Smooth muscle cell (in vitro differentiated cells): Measurements from ENCODE around the gene MEX3D. TPM values are rescaled to one million over a fixed set of nuclear protein-coding genes. Genes with fewer than 3 reads are reported as not detected.
A peak's percentile ranks its signal among the peaks of the same experiment; 100 is the strongest.

Source experiments
- DNase-seq: peaks from one replicate; lab custom pipeline; 2025; ENCODE audit not compliant: unreplicated experiment; lab: John Stamatoyannopoulos, UW
- H2AFZ ChIP-seq: fragments of 200-600 bp; sonication (generic); 2 replicates; pipeline ENCODE4 v1.6.0; 2016; ENCODE audit warnings: antibody characterized with exemption, low read depth, mild to moderate bottlenecking
- H3F3A ChIP-seq: fragments of 200-600 bp; sonication (generic); 2 replicates; pipeline ENCODE4 v1.6.0; 2017; ENCODE audit warnings: antibody characterized with exemption, low read depth
- H3K27ac ChIP-seq: fragments of 200-600 bp; sonication (generic); 2 replicates; pipeline ENCODE4 v1.5.1; 2016; ENCODE audit warnings: low read depth, mild to moderate bottlenecking
- H3K27me3 ChIP-seq: fragments of 200-600 bp; sonication (generic); 2 replicates; pipeline ENCODE4 v1.6.1; 2016; ENCODE audit warnings: low read depth, mild to moderate bottlenecking
- H3K36me3 ChIP-seq: fragments of 200-600 bp; sonication (generic); 2 replicates; pipeline ENCODE4 v1.5.1; 2016; ENCODE audit warnings: low read depth
- H3K4me1 ChIP-seq: fragments of 200-600 bp; sonication (generic); 2 replicates; pipeline ENCODE4 v1.5.1; 2016; ENCODE audit warnings: low read depth
- H3K4me2 ChIP-seq: fragments of 200-600 bp; sonication (generic); 2 replicates; pipeline ENCODE4 v1.6.0; 2016; ENCODE audit warnings: mild to moderate bottlenecking
- H3K4me3 ChIP-seq: fragments of 200-600 bp; sonication (generic); 2 replicates; pipeline ENCODE4 v1.5.1; 2016; ENCODE audit warnings: mild to moderate bottlenecking
- H3K79me2 ChIP-seq: fragments of 200-600 bp; sonication (generic); 2 replicates; pipeline ENCODE4 v1.6.0; 2016; ENCODE audit warnings: low read depth, mild to moderate bottlenecking
- H3K9ac ChIP-seq: fragments of 200-600 bp; sonication (generic); 2 replicates; pipeline ENCODE4 v1.6.0; 2016; ENCODE audit warnings: low read depth
- H3K9me3 ChIP-seq: fragments of 200-600 bp; sonication (generic); replicated peaks from 2 replicates; pipeline ENCODE4 v1.5.1; 2016; ENCODE audit warnings: low read depth
- H4K20me1 ChIP-seq: fragments of 200-600 bp; sonication (generic); 2 replicates; pipeline ENCODE4 v1.6.0; 2016; ENCODE audit warnings: low read depth
- CTCF ChIP-seq: fragments of 200-600 bp; sonication (generic); IDR thresholded peaks from 2 replicates; pipeline ENCODE4 v1.5.1; 2017; ENCODE audit warnings: borderline replicate concordance, mild to moderate bottlenecking, antibody characterized with exemption; ENCODE audit not compliant: insufficient read depth, poor library complexity, severe bottlenecking
- WGBS: methylation state at CpG from one replicate; pipeline ENCODE4 v1.1.7; 2016; ENCODE audit warnings: low lambda C conversion rate; 5-methylcytosine and 5-hydroxymethylcytosine counted together
- polyA plus RNA-seq: library from polyadenylated mRNA; unstranded; fragments of >200 nt; fragmentation: Nextera tagmentation; extraction: Ambion mirVana; gene quantifications from 2 replicates; pipeline ENCODE4 v1.2.1, GENCODE V29; 2016
- total RNA-seq: library from RNA; depleted of rRNA; stranded (reverse); fragments of >200 nt; gene quantifications from 2 replicates; pipeline ENCODE4 v1.2.3, GENCODE V29; 2014

Gene MEX3D
- total and polyA plus RNA-seq, 2 experiments from 2014 or later, result 8.4 to 28.6 TPM

- Histone ChIP-seq H3F3A (no peaks in the 10 kb centered on the region), H4K20me1 (peaks cover 59% of the 10 kb centered on the region), H3K9me3 (no peaks in the 10 kb centered on the region), H3K79me2 (peaks cover 63% of the 10 kb centered on the region), H3K27me3 (no peaks in the 10 kb centered on the region), H2AFZ (no peak overlapping the region), H3K4me2 (peak overlapping the region; percentile 92), H3K9ac (peak overlapping the region; percentile 92), H3K36me3 (no peaks in the 10 kb centered on the region), H3K4me3 (peak overlapping the region; percentile 72), H3K27ac (peak overlapping the region; percentile 90), H3K4me1 (no peaks in the 10 kb centered on the region)
- DNase-seq, result no peak
- TF ChIP-seq CTCF, result no peak
- 50% methylated on average over 10 of the region's 10 CpGs for WGBS
Measured at GRCh38 chr19:1590641-1591397, 22.7 kb upstream of the MEX3D start.

- no peak overlapping the region for H2AFZ ChIP-seq
- 71% methylated on average over 9 of the region's 9 CpGs for WGBS
- H3K27ac ChIP-seq, result peak overlapping the region; percentile 42
- H3K4me2 ChIP-seq, result no peak overlapping the region
- no peaks in the 10 kb centered on the region for H3K9me3 ChIP-seq
- H3K36me3 ChIP-seq, result no peaks in the 10 kb centered on the region
- H4K20me1 ChIP-seq, result peaks cover 85% of the 10 kb centered on the region
- no peaks in the 10 kb centered on the region for H3F3A ChIP-seq
- no peak for DNase-seq
- no peak for TF ChIP-seq CTCF
- peaks cover 74% of the 10 kb centered on the region for H3K79me2 ChIP-seq
- no peak overlapping the region for H3K9ac ChIP-seq
- no peaks in the 10 kb centered on the region for H3K4me1 ChIP-seq
- H3K4me3 ChIP-seq, result no peak overlapping the region
- no peaks in the 10 kb centered on the region for H3K27me3 ChIP-seq
Measured at GRCh38 chr19:1587872-1588271, 19.7 kb upstream of the MEX3D start.

GRCh38 chr19:1585243-1585580 lies 17.1 kb upstream of the MEX3D start:
- no peak overlapping the region for H2AFZ ChIP-seq
- WGBS, result 97% methylated on average over 6 of the region's 13 CpGs
- H3K79me2 ChIP-seq, result peaks cover 55% of the 10 kb centered on the region

More at GRCh38 chr19:1585243-1585580, 17.1 kb upstream of the MEX3D start:
- Histone ChIP-seq H3K9me3 (no peaks in the 10 kb centered on the region), H3K4me2 (no peak overlapping the region), H3K36me3 (no peaks in the 10 kb centered on the region), H3K27me3 (no peaks in the 10 kb centered on the region), H3K4me3 (no peak overlapping the region), H3K9ac (no peak overlapping the region), H3K4me1 (no peaks in the 10 kb centered on the region), H3K27ac (no peak overlapping the region), H3F3A (no peaks in the 10 kb centered on the region), H4K20me1 (peaks cover 76% of the 10 kb centered on the region)
- no peak for DNase-seq
- no peak for TF ChIP-seq CTCF
